Breast epithelium (tissue), 3 donors: Measurements from ENCODE around the gene XKR8.

ENCODE experiments used
- POLR2AphosphoS5 ChIP-seq, 3 donors: sonication (generic); formaldehyde crosslinking; IDR thresholded peaks; one replicate each; pipeline ENCODE4 v1.6.1; 2017; ENCODE audit warnings: antibody characterized with exemption in 3 of 3
- TF ChIP-seq, protein P1 (sequence below), 3 donors: fragments of 450-650 bp; IDR thresholded peaks; one replicate each; pipeline ENCODE4 v1.5.1; 2016 to 2017; ENCODE audit warnings: antibody characterized with exemption in 3 of 3, mild to moderate bottlenecking in 3 of 3, moderate library complexity in 3 of 3

- TF ChIP-seq POLR2AphosphoS5 (IDR thresholded peaks at IDR 0.05), result no peak
- TF ChIP-seq, protein P1, sequence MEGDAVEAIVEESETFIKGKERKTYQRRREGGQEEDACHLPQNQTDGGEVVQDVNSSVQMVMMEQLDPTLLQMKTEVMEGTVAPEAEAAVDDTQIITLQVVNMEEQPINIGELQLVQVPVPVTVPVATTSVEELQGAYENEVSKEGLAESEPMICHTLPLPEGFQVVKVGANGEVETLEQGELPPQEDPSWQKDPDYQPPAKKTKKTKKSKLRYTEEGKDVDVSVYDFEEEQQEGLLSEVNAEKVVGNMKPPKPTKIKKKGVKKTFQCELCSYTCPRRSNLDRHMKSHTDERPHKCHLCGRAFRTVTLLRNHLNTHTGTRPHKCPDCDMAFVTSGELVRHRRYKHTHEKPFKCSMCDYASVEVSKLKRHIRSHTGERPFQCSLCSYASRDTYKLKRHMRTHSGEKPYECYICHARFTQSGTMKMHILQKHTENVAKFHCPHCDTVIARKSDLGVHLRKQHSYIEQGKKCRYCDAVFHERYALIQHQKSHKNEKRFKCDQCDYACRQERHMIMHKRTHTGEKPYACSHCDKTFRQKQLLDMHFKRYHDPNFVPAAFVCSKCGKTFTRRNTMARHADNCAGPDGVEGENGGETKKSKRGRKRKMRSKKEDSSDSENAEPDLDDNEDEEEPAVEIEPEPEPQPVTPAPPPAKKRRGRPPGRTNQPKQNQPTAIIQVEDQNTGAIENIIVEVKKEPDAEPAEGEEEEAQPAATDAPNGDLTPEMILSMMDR (IDR thresholded peaks at IDR 0.05), result no peak
Observed at GRCh38 chr1:27963393-27963792, 3.6 kb downstream of the XKR8 start.
